ENCODE data around the gene ISLR.

The ISLR gene

GRCh38 chr15:74173380-74174218 lies at the start of gene ISLR:
TSS of gene ISLR (plus strand) at chr15:74173710. CDS start at chr15:74174859, 1,149 bp downstream.
- no peak for DNase-seq

- no peak for DNase-seq
Observed at GRCh38 chr15:74124196-74124595, 49.3 kb upstream of the ISLR start.

GRCh38 chr15:74124759-74125158 lies 48.8 kb upstream of the ISLR start:
- DNase-seq = no peak

- DNase-seq = peak; percentile 92
Observed at GRCh38 chr15:74127255-74127953, 46.1 kb upstream of the ISLR start.

GRCh38 chr15:74127954-74128784 lies 45.3 kb upstream of the ISLR start:
- peak; percentile 14 for DNase-seq

GRCh38 chr15:74128785-74129585 lies 44.5 kb upstream of the ISLR start:
- DNase-seq = peak; percentile 5

GRCh38 chr15:74129586-74130154 lies 43.8 kb upstream of the ISLR start:
- DNase-seq = peak; percentile 16

GRCh38 chr15:74130155-74130848 lies 43.2 kb upstream of the ISLR start, which contains the start of gene ISLR2:
TSS of gene ISLR2 (plus strand) at chr15:74130586. CDS start at chr15:74132755, 2,169 bp downstream.
- DNase-seq = peak; percentile 44

GRCh38 chr15:74130849-74131627 lies 42.5 kb upstream of the ISLR start:
- DNase-seq = no peak

GRCh38 chr15:74131628-74132413 lies 41.7 kb upstream of the ISLR start:
- peak; percentile 11 for DNase-seq

GRCh38 chr15:74132681-74133651 lies 40.5 kb upstream of the ISLR start:
- peak; percentile 22 for DNase-seq

- peak; percentile 18 for DNase-seq
Observed at GRCh38 chr15:74133694-74134386, 39.7 kb upstream of the ISLR start.

- DNase-seq = peak; percentile 72
Observed at GRCh38 chr15:74134387-74135027, 39.0 kb upstream of the ISLR start.

GRCh38 chr15:74135041-74135565 lies 38.4 kb upstream of the ISLR start:
- peak; percentile 20 for DNase-seq

GRCh38 chr15:74136540-74136813 lies 37.0 kb upstream of the ISLR start:
- DNase-seq = no peak

GRCh38 chr15:74136814-74137536 lies 36.5 kb upstream of the ISLR start:
- DNase-seq = no peak
